Glutamatergic neuron (in vitro differentiated cells): ENCODE data around the gene NFAT5. TPM values are rescaled to one million over a fixed set of nuclear protein-coding genes. Genes with fewer than 3 reads are reported as not detected.
A peak's percentile ranks its signal among the peaks of the same experiment; 100 is the strongest.

Experiments used
- DNase-seq: peaks from one replicate; pipeline ENCODE4 v3.0.0; 2022
- H3K27ac Mint-ChIP-seq: one replicate; pipeline ENCODE4 v1.8.0; 2020; ENCODE audit warnings: mild to moderate bottlenecking, mixed read lengths, inconsistent platforms; ENCODE audit not compliant: unreplicated experiment
- H3K27me3 Mint-ChIP-seq: one replicate; pipeline ENCODE4 v1.8.0; 2020; ENCODE audit warnings: mild to moderate bottlenecking, moderate library complexity, mixed read lengths, inconsistent platforms; ENCODE audit not compliant: unreplicated experiment
- H3K36me3 Mint-ChIP-seq: one replicate; pipeline ENCODE4 v1.8.0; 2020; ENCODE audit warnings: mild to moderate bottlenecking, mixed read lengths, inconsistent platforms; ENCODE audit not compliant: unreplicated experiment
- H3K4me1 Mint-ChIP-seq: one replicate; pipeline ENCODE4 v1.8.0; 2020; ENCODE audit warnings: mild to moderate bottlenecking, low read depth, mixed read lengths, inconsistent platforms; ENCODE audit not compliant: unreplicated experiment
- H3K4me3 Mint-ChIP-seq: one replicate; pipeline ENCODE4 v1.8.0; 2020; ENCODE audit warnings: mild to moderate bottlenecking, mixed read lengths, inconsistent platforms; ENCODE audit not compliant: unreplicated experiment
- H3K9me3 Mint-ChIP-seq: one replicate; pipeline ENCODE4 v1.8.0; 2020; ENCODE audit warnings: mild to moderate bottlenecking, moderate library complexity, mixed read lengths, inconsistent platforms; ENCODE audit not compliant: unreplicated experiment
- total RNA-seq: library from RNA; stranded (reverse); fragmentation: NEBNext Ultra II Directional; extraction: Animal tissue kit (Norgen Biotek cat#: 25700); gene quantifications from one replicate; pipeline ENCODE4 v1.2.1, GENCODE V29; 2021; ENCODE audit not compliant: unreplicated experiment
- TF ChIP-seq, protein P1 (sequence below): fragments of 200-600 bp; sonication (generic); IDR thresholded peaks from one replicate; pipeline ENCODE4 v1.5.0; 2021; ENCODE audit not compliant: partially characterized antibody, unreplicated experiment

The NFAT5 gene
- total RNA-seq, 1 donor from 2014 or later = 26.3 TPM

DNA sequence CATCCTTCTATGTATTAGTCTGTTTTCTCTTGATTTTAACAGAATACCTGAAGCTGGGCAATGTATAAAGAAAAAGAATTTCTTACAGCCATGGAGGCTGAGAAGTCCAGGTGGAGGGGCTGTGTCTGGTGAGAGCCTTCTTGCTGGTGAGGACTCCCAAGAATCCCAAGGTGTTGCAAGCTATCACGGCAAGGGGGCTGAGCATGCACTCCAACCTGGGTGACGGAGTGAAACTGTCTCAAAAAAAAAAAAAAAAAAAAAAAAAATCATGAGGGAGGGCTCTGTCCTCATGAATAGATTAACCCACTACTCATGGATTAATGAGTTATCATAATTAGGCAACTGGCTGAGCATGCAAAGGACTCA lies 141.2 kb downstream of the NFAT5 start:
- Mint-ChIP-seq H3K4me1 (no peaks in the 10 kb centered on the region), H3K4me3 (no peak overlapping the region), H3K36me3 (no peaks in the 10 kb centered on the region), H3K27me3 (peaks cover 3% of the 10 kb centered on the region), H3K27ac (no peak overlapping the region), H3K9me3 (no peaks in the 10 kb centered on the region)
- DNase-seq = no peak
- TF ChIP-seq, protein P1, sequence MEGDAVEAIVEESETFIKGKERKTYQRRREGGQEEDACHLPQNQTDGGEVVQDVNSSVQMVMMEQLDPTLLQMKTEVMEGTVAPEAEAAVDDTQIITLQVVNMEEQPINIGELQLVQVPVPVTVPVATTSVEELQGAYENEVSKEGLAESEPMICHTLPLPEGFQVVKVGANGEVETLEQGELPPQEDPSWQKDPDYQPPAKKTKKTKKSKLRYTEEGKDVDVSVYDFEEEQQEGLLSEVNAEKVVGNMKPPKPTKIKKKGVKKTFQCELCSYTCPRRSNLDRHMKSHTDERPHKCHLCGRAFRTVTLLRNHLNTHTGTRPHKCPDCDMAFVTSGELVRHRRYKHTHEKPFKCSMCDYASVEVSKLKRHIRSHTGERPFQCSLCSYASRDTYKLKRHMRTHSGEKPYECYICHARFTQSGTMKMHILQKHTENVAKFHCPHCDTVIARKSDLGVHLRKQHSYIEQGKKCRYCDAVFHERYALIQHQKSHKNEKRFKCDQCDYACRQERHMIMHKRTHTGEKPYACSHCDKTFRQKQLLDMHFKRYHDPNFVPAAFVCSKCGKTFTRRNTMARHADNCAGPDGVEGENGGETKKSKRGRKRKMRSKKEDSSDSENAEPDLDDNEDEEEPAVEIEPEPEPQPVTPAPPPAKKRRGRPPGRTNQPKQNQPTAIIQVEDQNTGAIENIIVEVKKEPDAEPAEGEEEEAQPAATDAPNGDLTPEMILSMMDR = no peak

DNA sequence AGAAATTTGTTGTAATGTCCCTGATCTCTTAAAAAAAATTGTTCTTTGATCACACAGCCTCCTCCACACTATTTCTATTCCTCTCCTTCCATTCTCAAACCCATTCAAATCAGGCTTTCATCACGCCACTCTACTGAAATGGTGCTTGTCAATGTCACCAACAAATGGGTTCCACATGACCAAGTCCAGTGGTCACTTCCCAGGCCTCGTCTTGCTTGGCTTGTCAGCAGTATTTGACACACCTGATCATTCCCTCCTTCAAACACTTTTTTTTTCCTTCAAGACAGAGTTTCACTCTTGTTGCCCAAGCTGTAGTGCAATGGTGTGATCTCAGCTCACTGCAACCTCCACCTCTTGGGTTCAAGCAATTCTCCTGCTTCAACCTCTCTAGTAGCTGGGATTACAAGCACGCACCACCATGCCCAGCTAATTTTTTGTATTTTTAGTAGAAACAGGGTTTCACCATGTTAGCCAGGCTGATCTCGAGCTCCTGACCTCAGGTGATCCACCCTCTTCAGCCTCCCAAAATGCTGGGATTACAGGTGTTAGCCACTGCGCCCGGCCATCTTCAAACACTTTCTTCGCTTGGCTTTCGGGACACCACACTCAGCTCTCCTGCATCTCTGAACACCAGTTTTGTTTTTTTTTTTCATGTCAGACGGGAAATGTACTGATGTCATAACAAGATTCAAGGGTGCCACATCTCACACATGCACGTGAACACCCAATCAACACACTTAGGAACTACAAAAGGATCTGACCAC lies 142.3 kb downstream of the NFAT5 start:
- no peak for DNase-seq
- Mint-ChIP-seq H3K27ac (no peak overlapping the region), H3K9me3 (no peaks in the 10 kb centered on the region), H3K4me3 (no peak overlapping the region), H3K4me1 (no peaks in the 10 kb centered on the region), H3K36me3 (no peaks in the 10 kb centered on the region), H3K27me3 (peaks cover 3% of the 10 kb centered on the region)
- TF ChIP-seq, protein P1 = no peak

DNA sequence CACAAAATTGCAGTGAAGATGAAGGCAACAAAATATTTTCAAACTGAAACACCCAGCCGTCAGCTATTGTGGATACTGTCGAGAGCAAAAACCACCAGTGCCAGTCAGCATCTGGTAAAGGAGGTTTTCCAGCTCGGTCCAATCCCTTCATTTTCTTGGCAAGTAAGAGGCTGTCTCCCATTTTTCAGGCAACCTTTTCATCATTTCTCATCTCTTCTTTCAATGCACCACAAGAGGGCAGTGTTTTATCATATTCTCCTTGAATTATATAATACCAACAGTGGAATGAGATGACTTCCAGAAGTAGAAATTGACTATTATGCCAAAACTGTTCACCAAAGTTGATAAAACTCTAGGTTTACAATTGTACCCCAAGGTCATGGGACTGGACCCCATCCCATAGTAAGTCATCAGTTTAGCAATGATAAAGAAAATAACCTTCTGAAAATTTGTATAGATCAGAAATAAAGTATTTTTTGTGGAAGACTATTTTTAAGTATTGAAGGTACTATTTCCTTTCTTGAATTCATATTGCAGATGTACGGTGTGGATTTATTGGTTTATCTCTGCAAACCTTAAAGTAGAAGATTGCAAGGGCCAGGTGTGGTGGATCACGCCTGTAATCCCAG lies 143.8 kb downstream of the NFAT5 start:
- Mint-ChIP-seq H3K9me3 (no peaks in the 10 kb centered on the region), H3K4me1 (no peaks in the 10 kb centered on the region), H3K36me3 (no peaks in the 10 kb centered on the region), H3K4me3 (no peak overlapping the region), H3K27ac (no peak overlapping the region), H3K27me3 (peaks cover 3% of the 10 kb centered on the region)
- TF ChIP-seq, protein P1 = peak; percentile 78
- DNase-seq = no peak

DNA sequence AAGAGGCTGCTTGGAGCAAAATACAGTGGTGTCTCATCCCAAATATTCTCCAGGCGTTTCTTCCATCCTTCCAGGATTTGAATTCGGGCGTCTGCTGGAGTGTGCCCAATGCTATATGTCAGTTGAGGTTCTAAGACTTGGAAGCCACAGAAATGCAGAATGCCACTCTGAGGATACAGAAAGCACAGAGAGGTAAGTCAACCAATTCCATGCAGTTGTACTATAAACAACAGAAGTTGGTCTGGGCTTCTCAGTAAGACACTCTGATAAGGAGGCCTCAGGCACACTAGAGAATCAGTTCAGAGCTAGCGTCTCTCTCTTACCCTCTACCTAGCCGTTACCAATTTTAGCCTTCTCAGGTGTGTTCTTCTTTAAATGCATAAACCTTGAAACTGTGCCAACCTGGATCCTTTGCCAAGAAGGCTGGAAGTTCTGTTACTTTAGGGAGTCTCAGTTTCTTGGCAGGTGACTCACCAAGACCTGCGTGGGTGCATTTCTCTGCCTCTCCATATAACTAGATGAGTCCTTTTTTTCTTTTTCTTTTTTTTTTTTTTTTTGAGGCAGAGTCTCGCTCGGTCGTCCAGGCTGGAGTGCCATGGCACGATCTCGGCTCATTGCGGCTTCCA lies 145.5 kb downstream of the NFAT5 start:
- H3K27ac Mint-ChIP-seq = no peak overlapping the region
- H3K36me3 Mint-ChIP-seq = no peaks in the 10 kb centered on the region
- H3K4me3 Mint-ChIP-seq = no peak overlapping the region
- TF ChIP-seq, protein P1 = no peak
- H3K27me3 Mint-ChIP-seq = peaks cover 3% of the 10 kb centered on the region
- H3K9me3 Mint-ChIP-seq = no peaks in the 10 kb centered on the region
- H3K4me1 Mint-ChIP-seq = no peaks in the 10 kb centered on the region
- DNase-seq = no peak

DNA sequence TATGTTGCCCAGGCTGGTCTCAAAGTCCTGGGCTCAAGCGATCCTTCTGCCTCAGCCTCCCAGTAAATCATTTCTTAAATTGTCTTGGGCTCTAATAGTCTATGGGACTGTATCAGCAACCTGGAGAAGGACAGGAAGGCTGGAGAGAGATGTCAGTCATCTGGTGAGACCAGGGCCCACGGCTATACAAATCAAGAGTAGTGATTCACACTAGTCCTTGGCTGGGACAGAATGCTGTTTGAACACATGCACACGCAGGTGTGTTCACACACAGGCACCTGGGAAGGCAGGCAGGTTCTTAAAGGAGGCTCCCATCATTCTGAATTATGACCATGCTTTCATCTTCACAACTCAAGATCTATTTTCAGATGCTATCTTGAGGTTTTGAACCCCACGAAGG lies 146.5 kb downstream of the NFAT5 start:
- Mint-ChIP-seq H3K9me3 (no peaks in the 10 kb centered on the region), H3K36me3 (no peaks in the 10 kb centered on the region), H3K27ac (no peak overlapping the region), H3K4me1 (no peaks in the 10 kb centered on the region), H3K4me3 (no peak overlapping the region), H3K27me3 (peaks cover 3% of the 10 kb centered on the region)
- no peak for DNase-seq
- TF ChIP-seq, protein P1 = no peak
